Trophoblast cell (in vitro differentiated cells and primary cell): ENCODE measurements around the gene SET.

ENCODE experiments used
- DNase-seq, 2 donors: peaks; one replicate each; pipeline ENCODE4 v3.0.0-alpha.2; 2016
- H2AFZ ChIP-seq: 2 replicates; pipeline ENCODE4 v1.6.1; 2013; ENCODE audit warnings: low read length, moderate library complexity, mild to moderate bottlenecking; ENCODE audit not compliant: insufficient read depth, poor library complexity
- H2AK5ac ChIP-seq: 2 replicates; pipeline ENCODE4 v1.6.1; 2013; ENCODE audit warnings: mild to moderate bottlenecking, low read length
- H2BK120ac ChIP-seq: 2 replicates; pipeline ENCODE4 v1.6.1; 2013; ENCODE audit warnings: low read length, mild to moderate bottlenecking, moderate library complexity; ENCODE audit not compliant: insufficient read depth, poor library complexity
- H2BK12ac ChIP-seq: 2 replicates; pipeline ENCODE4 v1.6.1; 2013; ENCODE audit warnings: mild to moderate bottlenecking, low read length, moderate library complexity
- H2BK5ac ChIP-seq: 2 replicates; pipeline ENCODE4 v1.6.1; 2013; ENCODE audit warnings: low read length, low read depth, moderate library complexity, mild to moderate bottlenecking; ENCODE audit not compliant: poor library complexity
- H3K14ac ChIP-seq: 2 replicates; pipeline ENCODE4 v1.6.1; 2013; ENCODE audit warnings: mild to moderate bottlenecking, low read length
- H3K18ac ChIP-seq: 2 replicates; pipeline ENCODE4 v1.6.1; 2013; ENCODE audit warnings: mild to moderate bottlenecking, low read length
- H3K23ac ChIP-seq: 2 replicates; pipeline ENCODE4 v1.6.1; 2013; ENCODE audit warnings: low read length
- H3K27ac ChIP-seq: 2 replicates; pipeline ENCODE4 v1.5.1; 2013; ENCODE audit warnings: low read depth, mild to moderate bottlenecking, inconsistent platforms, low read length, moderate library complexity
- H3K27me3 ChIP-seq: 2 replicates; pipeline ENCODE4 v1.6.1; 2013; ENCODE audit warnings: inconsistent platforms, mild to moderate bottlenecking, low read length, moderate library complexity; ENCODE audit not compliant: insufficient read depth
- H3K36me3 ChIP-seq, 2 experiments: 1 replicate in 1 of 2; 2 replicates in 1 of 2; pipeline ENCODE4 v1.6.1; 2013; ENCODE audit warnings: low read length in 2 of 2, mild to moderate bottlenecking in 2 of 2, moderate library complexity in 1 of 2; ENCODE audit not compliant: insufficient read depth in 2 of 2, control insufficient read depth in 1 of 2
- H3K4ac ChIP-seq: 2 replicates; pipeline ENCODE4 v1.6.1; 2013; ENCODE audit warnings: low read depth, mild to moderate bottlenecking, low read length, moderate library complexity
- H3K4me1 ChIP-seq, 2 experiments: 1 replicate in 1 of 2; 2 replicates in 1 of 2; pipeline ENCODE4 v1.6.1; 2013; ENCODE audit warnings: low read length in 2 of 2, mild to moderate bottlenecking in 2 of 2, moderate library complexity in 1 of 2; ENCODE audit not compliant: insufficient read depth in 2 of 2, control insufficient read depth in 1 of 2
- H3K4me2 ChIP-seq: 2 replicates; pipeline ENCODE4 v1.6.1; 2013; ENCODE audit warnings: inconsistent platforms, mild to moderate bottlenecking, low read length, moderate library complexity
- H3K4me3 ChIP-seq: 2 replicates; pipeline ENCODE4 v1.5.1; 2013; ENCODE audit warnings: mild to moderate bottlenecking, low read depth, low read length, inconsistent platforms
- H3K79me1 ChIP-seq: one replicate; pipeline ENCODE4 v1.6.1; 2013; ENCODE audit warnings: low read length
- H3K79me2 ChIP-seq: 2 replicates; pipeline ENCODE4 v1.6.1; 2013; ENCODE audit warnings: low read length, mild to moderate bottlenecking; ENCODE audit not compliant: control insufficient read depth, insufficient read depth, poor library complexity
- H3K9ac ChIP-seq: 2 replicates; pipeline ENCODE4 v1.6.1; 2013; ENCODE audit warnings: mild to moderate bottlenecking, low read length
- H3K9me3 ChIP-seq: 2 replicates; pipeline ENCODE4 v1.6.1; 2013; ENCODE audit warnings: low read depth, mild to moderate bottlenecking, control low read depth, inconsistent platforms, low read length; ENCODE audit not compliant: insufficient read depth
- H4K12ac ChIP-seq: 2 replicates; pipeline ENCODE4 v1.6.1; 2013; ENCODE audit warnings: low read depth, mild to moderate bottlenecking, low read length, moderate library complexity
- H4K8ac ChIP-seq: 2 replicates; pipeline ENCODE4 v1.6.1; 2013; ENCODE audit warnings: low read depth, mild to moderate bottlenecking, low read length, moderate library complexity
- H4K91ac ChIP-seq: one replicate; pipeline ENCODE4 v1.6.1; 2013; ENCODE audit warnings: low read depth, mild to moderate bottlenecking, low read length, moderate library complexity
- WGBS: extraction: QIAGEN DNeasy Blood & Tissue Kit; methylation state at CpG from one replicate; pipeline ENCODE4 v1.1.7; 2013; ENCODE audit warnings: missing lambda C conversion rate; ENCODE audit not compliant: insufficient read length, insufficient coverage; ENCODE audit errors: extremely low coverage; 5-methylcytosine and 5-hydroxymethylcytosine counted together

SET gene

GRCh38 chr9:128723352-128723865 lies 34.4 kb downstream of the SET start:
- no peak for DNase-seq
- H2AFZ ChIP-seq = peak overlapping the region; percentile 41
- peak overlapping the region; percentile 84 for H4K8ac ChIP-seq
- WGBS = no CpG with 5 or more reads among the region's 7 CpGs
- peak overlapping the region; percentile 77 for H3K9ac ChIP-seq
- H2BK5ac ChIP-seq = no peak overlapping the region
- no peak overlapping the region for H2BK12ac ChIP-seq
- H3K79me2 ChIP-seq = peaks cover 4% of the 10 kb centered on the region
- peak overlapping the region; percentile 55 for H3K18ac ChIP-seq
- peak overlapping the region; percentile 71 for H3K14ac ChIP-seq
- H3K4me1 ChIP-seq = peaks cover 12 to 16% of the 10 kb centered on the region in 2 experiments
- H3K23ac ChIP-seq = no peak overlapping the region
- H3K4me2 ChIP-seq = peak overlapping the region; percentile 72
- H3K79me1 ChIP-seq = peaks cover 9% of the 10 kb centered on the region
- H3K36me3 ChIP-seq = peaks cover 24 to 31% of the 10 kb centered on the region in 2 experiments
- H3K27ac ChIP-seq = no peak overlapping the region
- H3K27me3 ChIP-seq = no peaks in the 10 kb centered on the region
- H3K9me3 ChIP-seq = peaks cover 2% of the 10 kb centered on the region
- H4K91ac ChIP-seq = peak overlapping the region; percentile 52
- H3K4me3 ChIP-seq = peak overlapping the region; percentile 87
- peak overlapping the region; percentile 28 for H3K4ac ChIP-seq
- H2AK5ac ChIP-seq = peak overlapping the region; percentile 81
- H2BK120ac ChIP-seq = peak overlapping the region; percentile 8
- peak overlapping the region; percentile 46 for H4K12ac ChIP-seq

DNA sequence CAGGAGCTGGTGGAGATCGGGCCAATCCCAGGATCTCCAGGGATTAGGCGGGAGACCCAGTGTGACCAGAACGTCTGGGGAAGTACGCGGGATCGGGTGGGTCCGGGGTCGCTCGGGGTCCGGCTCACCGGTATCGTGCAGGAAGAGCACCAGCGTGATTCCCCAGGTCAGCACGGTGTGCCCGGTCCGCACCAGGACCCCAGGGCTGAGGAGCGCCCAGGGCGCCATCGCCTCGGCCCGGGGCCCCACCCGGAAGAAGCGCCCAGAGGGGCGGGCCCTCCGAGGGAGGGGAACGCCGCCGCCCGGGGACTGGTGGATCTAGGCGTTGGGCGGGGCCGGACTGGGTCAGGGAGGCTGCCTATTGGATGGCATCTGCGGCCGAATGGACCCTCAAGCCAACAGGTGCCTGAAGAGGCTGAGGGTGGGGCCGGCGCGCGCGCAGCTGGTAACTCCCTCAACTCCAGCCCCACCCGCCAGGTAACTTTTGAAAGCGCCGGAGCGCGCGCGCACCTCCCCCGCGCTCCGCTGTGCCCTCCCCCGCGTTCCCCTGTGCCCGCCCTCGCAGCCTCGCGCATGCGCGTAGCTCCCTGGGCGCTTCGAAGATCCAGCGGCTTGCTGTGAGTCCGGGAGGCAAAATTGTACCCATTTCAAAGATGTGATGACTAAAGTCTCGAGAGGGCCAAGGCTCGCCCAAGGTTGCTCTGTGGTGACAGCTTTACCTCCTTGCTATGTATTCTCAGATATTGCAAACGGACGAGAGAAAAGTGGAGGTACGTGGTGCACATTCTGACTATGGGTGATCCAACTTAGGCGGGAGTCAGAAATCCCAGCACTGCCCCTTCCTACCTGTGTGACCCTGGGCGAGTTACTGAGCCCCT lies 35.1 kb downstream of the SET start, which contains the start of gene ZDHHC12:
ZDHHC12 (minus strand) TSS at position 262 of the 878 bp plus-strand sequence; CDS start at position 228, 34 bp downstream.
- Histone ChIP-seq H2AFZ (peak within 1 kb of the TSS; percentile 50), H3K18ac (peak within 1 kb of the TSS; percentile 55), H3K14ac (peak within 1 kb of the TSS; percentile 71), H3K27ac (no peak within 1 kb of the TSS), H4K12ac (peak within 1 kb of the TSS; percentile 60), H2AK5ac (peak within 1 kb of the TSS; percentile 81), H2BK120ac (peak within 1 kb of the TSS; percentile 8), H2BK12ac (no peak within 1 kb of the TSS), H4K91ac (peak within 1 kb of the TSS; percentile 67), H3K79me2 (peaks cover 4% of the 10 kb centered on the region), H3K9ac (peak within 1 kb of the TSS; percentile 77), H4K8ac (peak within 1 kb of the TSS; percentile 91), H3K4me1 (peaks cover 12 to 16% of the 10 kb centered on the region in 2 experiments), H3K27me3 (no peaks in the 10 kb centered on the region), H3K4ac (peak within 1 kb of the TSS; percentile 39), H3K4me2 (peak within 1 kb of the TSS; percentile 72), H3K36me3 (peaks cover 24 to 28% of the 10 kb centered on the region in 2 experiments), H3K4me3 (peak within 1 kb of the TSS; percentile 87), H3K23ac (no peak within 1 kb of the TSS), H2BK5ac (peak within 1 kb of the TSS; percentile 13), H3K9me3 (peaks cover 2% of the 10 kb centered on the region), H3K79me1 (peaks cover 9% of the 10 kb centered on the region)
- WGBS = no CpG with 5 or more reads among the region's 68 CpGs
- peak; percentile 99 for DNase-seq

DNA sequence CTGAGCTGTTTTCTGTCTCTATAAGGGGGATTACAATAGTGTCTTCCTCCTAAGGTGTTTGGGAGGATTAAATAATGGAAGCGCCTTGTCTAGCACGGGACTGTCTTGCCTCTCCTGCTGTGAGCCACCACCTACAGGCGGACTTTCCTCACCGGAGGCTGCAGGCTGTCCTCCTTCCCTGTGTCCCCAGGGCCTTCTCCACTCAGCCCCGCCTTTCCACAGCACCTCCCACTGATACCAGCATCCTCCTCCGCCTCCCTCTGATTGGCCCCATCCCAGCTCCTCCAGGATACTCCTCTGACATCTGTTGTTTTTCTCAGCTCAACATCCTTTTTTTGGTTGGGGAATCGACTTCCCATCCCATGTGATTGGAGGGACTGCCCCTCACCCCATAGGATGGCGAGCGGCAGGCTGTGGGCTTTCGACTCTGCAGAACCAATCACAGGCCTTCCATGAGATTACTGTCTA lies 35.8 kb downstream of the SET start:
- H2BK12ac ChIP-seq = no peak overlapping the region
- H2BK5ac ChIP-seq = peak overlapping the region; percentile 13
- H3K27me3 ChIP-seq = no peaks in the 10 kb centered on the region
- peak overlapping the region; percentile 41 for H3K18ac ChIP-seq
- peak overlapping the region; percentile 67 for H4K91ac ChIP-seq
- H3K79me1 ChIP-seq = peaks cover 9% of the 10 kb centered on the region
- H3K36me3 ChIP-seq = peaks cover 23 to 25% of the 10 kb centered on the region in 2 experiments
- no peak overlapping the region for H3K23ac ChIP-seq
- H3K4me1 ChIP-seq = peaks cover 12 to 16% of the 10 kb centered on the region in 2 experiments
- no peak overlapping the region for H3K27ac ChIP-seq
- H3K9me3 ChIP-seq = no peaks in the 10 kb centered on the region
- peak overlapping the region; percentile 39 for H3K4ac ChIP-seq
- H3K14ac ChIP-seq = peak overlapping the region; percentile 35
- DNase-seq = peak; percentile 93 to 95
- peaks cover 4% of the 10 kb centered on the region for H3K79me2 ChIP-seq
- no CpG with 5 or more reads among the region's 10 CpGs for WGBS
- peak overlapping the region; percentile 50 for H2AFZ ChIP-seq
- peak overlapping the region; percentile 52 for H4K12ac ChIP-seq
- no peak overlapping the region for H3K9ac ChIP-seq
- H4K8ac ChIP-seq = peak overlapping the region; percentile 91
- no peak overlapping the region for H2BK120ac ChIP-seq
- no peak overlapping the region for H3K4me3 ChIP-seq
- peak overlapping the region; percentile 56 for H3K4me2 ChIP-seq
- H2AK5ac ChIP-seq = peak overlapping the region; percentile 71

DNA sequence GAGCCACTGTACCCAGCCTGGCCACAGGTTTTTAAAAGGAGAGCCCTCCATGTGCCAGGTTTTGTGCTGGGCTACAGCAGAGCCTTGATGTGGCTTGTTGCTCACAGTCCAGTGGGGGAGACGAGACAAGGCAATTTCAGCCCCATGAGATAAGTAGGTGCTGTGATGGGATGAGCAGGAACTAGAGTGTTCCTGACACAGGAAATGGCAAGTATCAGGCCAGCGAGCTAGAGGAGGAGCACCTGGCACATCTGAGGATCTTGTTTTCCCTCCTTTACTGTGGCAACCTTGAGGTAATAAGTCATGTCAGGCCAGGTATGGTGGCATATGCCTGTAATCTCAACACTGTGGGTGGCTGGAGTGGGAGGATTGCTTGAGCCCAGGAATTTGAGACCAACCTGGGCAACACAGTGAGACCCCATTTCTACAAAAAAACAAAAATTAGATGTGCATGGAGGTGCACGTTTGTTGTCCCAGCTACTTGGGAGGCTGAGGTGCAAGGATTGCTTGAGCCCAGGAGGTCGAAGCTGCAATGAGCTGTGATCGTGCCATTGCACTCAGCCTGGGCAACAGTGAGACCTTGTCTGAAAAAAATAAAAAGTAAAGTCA lies 38.7 kb downstream of the SET start:
- H3K27me3 ChIP-seq = no peaks in the 10 kb centered on the region
- no peak overlapping the region for H3K4ac ChIP-seq
- no peak overlapping the region for H3K4me2 ChIP-seq
- no peak overlapping the region for H4K8ac ChIP-seq
- no CpG with 5 or more reads among the region's 5 CpGs for WGBS
- H3K79me2 ChIP-seq = peaks cover 4% of the 10 kb centered on the region
- H4K91ac ChIP-seq = no peak overlapping the region
- no peak overlapping the region for H4K12ac ChIP-seq
- H3K4me1 ChIP-seq = peaks cover 12 to 13% of the 10 kb centered on the region in 2 experiments
- H3K9me3 ChIP-seq = no peaks in the 10 kb centered on the region
- H3K14ac ChIP-seq = no peak overlapping the region
- no peak overlapping the region for H2AFZ ChIP-seq
- no peak overlapping the region for H3K9ac ChIP-seq
- no peak overlapping the region for H3K4me3 ChIP-seq
- H2BK12ac ChIP-seq = no peak overlapping the region
- no peak overlapping the region for H3K27ac ChIP-seq
- DNase-seq = no peak
- peaks cover 9% of the 10 kb centered on the region for H3K79me1 ChIP-seq
- no peak overlapping the region for H3K23ac ChIP-seq
- H2BK120ac ChIP-seq = no peak overlapping the region
- H3K36me3 ChIP-seq = peaks cover 14 to 20% of the 10 kb centered on the region in 2 experiments
- no peak overlapping the region for H2BK5ac ChIP-seq
- no peak overlapping the region for H3K18ac ChIP-seq
- H2AK5ac ChIP-seq = no peak overlapping the region
